Spinal cord (tissue), 10 donors: ENCODE measurements around the gene ZNF22. TPM values are rescaled to one million over a fixed set of nuclear protein-coding genes. Genes with fewer than 3 reads are reported as not detected.

ENCODE experiments used
- DNase-seq, 6 donors: peaks; one replicate each; pipeline versions ENCODE4 v3.0.0 to v3.0.0-alpha.2; 2013 to 2015; ENCODE audit warnings: low spot score in 6 of 6, low read depth in 4 of 6
- H3K27ac ChIP-seq: one replicate; pipeline ENCODE4 v1.5.1; 2013; ENCODE audit warnings: low read depth, low read length, control low read depth
- H3K27me3 ChIP-seq: one replicate; pipeline ENCODE4 v1.6.1; 2013; ENCODE audit warnings: low read length; ENCODE audit not compliant: control insufficient read depth, insufficient read depth
- H3K36me3 ChIP-seq: one replicate; pipeline ENCODE4 v1.6.1; 2013; ENCODE audit warnings: low read length; ENCODE audit not compliant: control insufficient read depth, insufficient read depth
- H3K4me1 ChIP-seq: one replicate; pipeline ENCODE4 v1.6.1; 2013; ENCODE audit warnings: low read length; ENCODE audit not compliant: control insufficient read depth, insufficient read depth
- H3K4me3 ChIP-seq: one replicate; pipeline ENCODE4 v1.5.1; 2013; ENCODE audit warnings: low read depth, low read length, control low read depth
- H3K9me3 ChIP-seq: one replicate; pipeline ENCODE4 v1.6.1; 2013; ENCODE audit warnings: low read length; ENCODE audit not compliant: control insufficient read depth, insufficient read depth
- WGBS: methylation state at CpG from one replicate; pipeline ENCODE4 v1.1.5; 2013; ENCODE audit warnings: missing lambda C conversion rate; ENCODE audit not compliant: insufficient coverage; 5-methylcytosine and 5-hydroxymethylcytosine counted together
- polyA plus RNA-seq, 2 donors: library from polyadenylated mRNA; unstranded; fragments of 120-200 nt; gene quantifications; one replicate each; pipeline ENCODE4 v1.2.1, GENCODE V29; 2013; ENCODE audit not compliant: insufficient read length in 2 of 2
- total RNA-seq, 2 donors: library from RNA; depleted of rRNA in 1 of 2; stranded (reverse); fragments of 120-200 nt in 1 of 2; fragments of >200 nt in 1 of 2; gene quantifications; one replicate each; pipeline versions ENCODE4 v1.2.3 to v1.2.4, GENCODE V29; 2013 to 2014
- donor health status: healthy.

Gene ZNF22
- total and polyA plus RNA-seq, 4 donors, result 44.5 to 58.6 (median 46.0) TPM

DNA sequence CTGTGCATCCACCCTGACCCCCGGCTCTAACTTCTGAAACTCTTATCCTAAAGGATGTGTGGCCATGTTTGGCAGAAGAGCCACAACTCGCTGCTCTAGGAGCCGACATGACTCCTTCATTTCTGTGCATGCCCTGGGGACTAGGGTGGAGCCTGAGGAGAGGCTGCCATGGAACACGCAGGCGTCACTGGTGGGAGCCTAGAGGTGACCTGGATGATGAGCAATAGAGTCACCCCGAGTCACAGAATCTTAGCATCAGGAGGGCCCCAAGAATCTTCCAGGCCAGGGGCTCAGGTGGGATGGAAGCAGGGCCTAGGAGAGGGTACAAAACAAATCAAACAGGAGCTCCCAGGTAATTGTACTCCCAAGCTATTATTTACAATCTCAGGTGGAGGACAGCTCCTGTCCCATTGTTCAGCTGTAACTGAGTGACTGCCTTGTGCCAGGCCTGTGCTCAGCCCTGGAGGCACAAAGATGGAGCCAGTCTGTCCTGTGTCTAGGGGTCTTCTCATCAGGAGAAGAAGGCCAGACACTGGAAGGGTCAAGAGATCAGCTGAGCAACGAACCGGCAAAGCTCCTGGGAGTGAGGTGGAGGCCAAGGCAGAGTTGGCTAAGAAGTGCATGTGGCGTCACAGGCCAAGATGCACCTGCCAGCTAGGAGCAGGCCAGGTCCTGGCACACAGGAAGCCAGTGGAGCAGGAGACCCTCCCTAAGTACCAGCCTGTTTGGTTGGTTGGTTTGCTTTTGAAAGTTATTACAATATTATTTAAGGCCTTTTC is 5.8 kb upstream of the ZNF22 start:
- Histone ChIP-seq H3K9me3 (no peaks in the 10 kb centered on the region), H3K27me3 (no peaks in the 10 kb centered on the region), H3K36me3 (peaks cover 37% of the 10 kb centered on the region), H3K27ac (peak overlapping the region; percentile 90), H3K4me1 (peaks cover 56% of the 10 kb centered on the region), H3K4me3 (no peak overlapping the region)
- DNase-seq, result no peak
- WGBS, result 78% methylated on average over 7 of the region's 9 CpGs

DNA sequence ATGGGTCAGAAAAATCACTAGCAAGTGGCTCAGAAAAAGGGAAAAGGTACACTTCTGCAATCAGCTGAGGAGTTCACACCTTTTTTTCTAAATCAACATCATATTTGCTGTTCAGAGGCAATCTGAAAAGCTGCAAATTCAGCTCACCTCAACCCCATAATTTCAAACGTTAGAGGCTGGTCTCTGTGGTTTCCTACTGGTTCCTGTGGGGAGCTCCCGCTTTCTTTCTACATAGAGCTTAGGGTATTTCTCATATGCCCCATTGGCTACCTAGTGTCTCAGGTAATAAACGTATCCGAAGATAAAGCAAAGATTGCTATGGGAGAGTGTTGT is 5.2 kb upstream of the ZNF22 start:
- Histone ChIP-seq H3K4me3 (no peak overlapping the region), H3K9me3 (no peaks in the 10 kb centered on the region), H3K27ac (peak overlapping the region; percentile 90), H3K4me1 (peaks cover 56% of the 10 kb centered on the region), H3K27me3 (no peaks in the 10 kb centered on the region), H3K36me3 (peaks cover 32% of the 10 kb centered on the region)
- WGBS, result 44% methylated on average over 3 of the region's 4 CpGs
- no peak for DNase-seq

DNA sequence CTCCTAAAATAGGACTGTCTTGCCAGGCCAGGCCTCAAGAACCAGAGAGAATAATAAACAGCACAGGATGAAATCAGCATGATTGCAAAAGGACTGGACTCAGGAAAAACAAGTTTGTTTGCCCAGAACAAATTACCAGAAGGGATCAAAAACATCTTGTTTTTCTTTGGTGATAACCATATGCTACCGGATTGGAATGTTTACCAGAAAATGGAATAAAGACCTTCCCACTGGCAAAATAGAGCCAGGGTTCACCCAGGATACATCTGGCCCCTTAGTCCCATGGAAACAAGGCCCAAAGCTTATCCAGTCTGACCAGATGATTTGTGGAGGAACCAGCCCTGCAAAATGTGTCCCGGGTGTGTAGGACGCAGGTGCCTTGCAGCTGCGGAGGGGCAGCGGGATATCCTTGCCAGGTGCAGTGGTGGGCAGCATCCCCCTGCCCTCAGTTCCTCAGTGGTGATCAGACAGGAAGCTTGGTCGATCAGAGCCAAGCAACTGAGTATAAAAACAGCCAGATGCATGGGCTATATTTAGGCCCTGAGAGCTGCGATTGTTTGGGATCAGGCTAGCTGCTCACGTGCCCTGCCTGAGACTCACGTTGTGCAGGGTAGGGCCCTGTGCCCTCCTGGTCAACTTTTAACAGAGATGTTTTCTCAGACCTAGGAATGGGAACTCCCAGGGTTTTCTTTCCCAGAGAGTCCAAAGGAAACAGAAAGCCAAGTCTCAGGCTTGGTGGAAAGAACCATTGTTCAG is 4.6 kb upstream of the ZNF22 start:
- Histone ChIP-seq H3K27me3 (no peaks in the 10 kb centered on the region), H3K4me3 (no peak overlapping the region), H3K36me3 (peaks cover 27% of the 10 kb centered on the region), H3K27ac (peak overlapping the region; percentile 90), H3K9me3 (no peaks in the 10 kb centered on the region), H3K4me1 (peaks cover 50% of the 10 kb centered on the region)
- peak in 2 of 6 donors; percentile 65 to 75 for DNase-seq
- WGBS, result 27% methylated on average over 8 of the region's 9 CpGs

DNA sequence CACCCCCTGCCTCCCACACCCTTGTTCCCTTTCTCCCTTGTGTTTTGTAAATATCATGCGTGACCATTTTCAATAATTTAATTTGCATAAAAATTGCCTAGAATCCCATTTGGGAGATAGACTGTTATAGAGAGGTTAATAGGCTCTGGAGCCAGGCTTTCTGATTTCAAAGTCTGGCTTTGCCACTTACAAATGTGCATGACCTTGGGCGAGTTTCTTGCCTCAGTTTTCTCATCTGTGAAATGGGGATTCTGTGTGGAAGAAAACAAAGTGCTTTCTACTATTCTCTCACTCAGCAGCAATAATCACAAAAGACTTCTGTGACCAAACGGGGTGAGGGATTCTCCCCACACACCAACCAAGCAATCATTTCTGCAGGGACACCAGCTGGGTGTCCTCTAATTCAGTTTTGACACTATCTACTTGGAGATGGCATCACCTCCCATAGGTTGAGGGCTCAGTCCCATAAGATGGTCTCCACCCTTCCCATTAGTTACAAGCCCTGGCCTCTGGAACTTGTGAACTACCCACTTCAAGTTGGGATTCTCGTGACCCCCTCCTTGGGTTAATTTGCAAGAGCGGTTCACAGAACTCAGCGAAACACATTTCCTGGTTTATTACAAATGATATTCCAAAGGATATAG is 3.5 kb upstream of the ZNF22 start:
- no peak overlapping the region for H3K4me3 ChIP-seq
- H3K27me3 ChIP-seq, result no peaks in the 10 kb centered on the region
- no peaks in the 10 kb centered on the region for H3K9me3 ChIP-seq
- 78% methylated on average over 1 of the region's 6 CpGs for WGBS
- peak overlapping the region; percentile 90 for H3K27ac ChIP-seq
- DNase-seq, result no peak
- H3K36me3 ChIP-seq, result peaks cover 18% of the 10 kb centered on the region
- peaks cover 44% of the 10 kb centered on the region for H3K4me1 ChIP-seq

DNA sequence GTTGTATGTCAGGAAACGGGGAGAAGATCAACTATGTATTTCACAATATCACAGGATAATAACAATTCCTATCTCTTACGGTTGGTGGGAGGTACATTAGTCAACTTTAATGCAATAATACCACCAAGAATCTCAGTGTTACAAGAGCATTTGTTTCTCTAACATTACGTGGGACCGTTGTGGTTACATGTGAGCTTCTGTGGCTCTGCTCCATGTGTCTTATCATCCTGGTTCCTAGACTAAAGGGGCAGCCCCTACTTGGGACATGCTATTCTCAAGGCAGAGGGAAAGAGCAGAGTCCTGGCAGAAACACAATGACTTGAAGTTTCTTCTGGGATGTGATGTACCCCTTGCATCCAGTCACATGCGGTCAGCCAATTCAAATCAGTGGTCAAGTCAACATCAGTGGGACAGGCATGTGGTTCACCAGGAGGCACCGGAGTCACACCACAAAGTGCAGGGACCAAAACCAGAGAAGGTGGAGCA is 2.5 kb upstream of the ZNF22 start:
- peaks cover 9% of the 10 kb centered on the region for H3K36me3 ChIP-seq
- H3K9me3 ChIP-seq, result no peaks in the 10 kb centered on the region
- peak overlapping the region; percentile 10 for H3K27ac ChIP-seq
- DNase-seq, result no peak
- no peaks in the 10 kb centered on the region for H3K27me3 ChIP-seq
- 90% methylated on average over 4 of the region's 6 CpGs for WGBS
- H3K4me3 ChIP-seq, result no peak overlapping the region
- peaks cover 36% of the 10 kb centered on the region for H3K4me1 ChIP-seq

DNA sequence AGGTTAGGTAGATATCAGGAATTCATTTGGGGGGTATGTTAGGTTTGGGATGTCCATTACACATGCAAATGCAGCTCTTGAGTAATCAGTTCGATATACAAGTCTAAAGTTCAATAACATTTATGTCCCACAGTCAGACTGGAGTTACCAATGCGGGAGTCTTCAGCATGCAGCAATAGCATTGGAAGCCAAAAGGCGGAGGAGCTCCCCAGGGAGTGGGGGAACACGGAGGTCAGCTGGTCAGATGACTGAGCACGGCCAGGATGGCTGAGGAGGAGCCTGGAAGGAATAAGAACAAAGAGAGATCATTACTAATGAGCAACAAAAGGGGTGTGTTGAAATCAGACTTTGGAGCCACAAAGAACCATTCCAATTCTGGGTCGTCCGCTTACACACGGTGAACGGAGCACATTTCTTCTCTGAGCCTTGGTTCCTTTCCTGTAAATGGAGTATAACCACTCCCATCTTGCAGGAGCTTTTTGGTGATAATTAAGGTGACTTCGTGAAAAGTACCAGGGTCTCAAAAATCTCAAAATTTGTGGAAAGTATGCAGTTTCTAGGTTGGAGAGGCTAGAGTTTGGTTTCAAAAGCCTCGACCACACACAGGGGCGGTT is 478 bp upstream of the ZNF22 start:
- DNase-seq, result peak in 4 of 6 donors; percentile 26 to 84 (median 60)
- H3K27ac ChIP-seq, result peak overlapping the region; percentile 87
- WGBS, result 13% methylated on average over 9 of the region's 12 CpGs
- H3K4me3 ChIP-seq, result peak overlapping the region; percentile 77
- H3K27me3 ChIP-seq, result no peaks in the 10 kb centered on the region
- no peaks in the 10 kb centered on the region for H3K36me3 ChIP-seq
- H3K4me1 ChIP-seq, result peaks cover 18% of the 10 kb centered on the region
- no peaks in the 10 kb centered on the region for H3K9me3 ChIP-seq

DNA sequence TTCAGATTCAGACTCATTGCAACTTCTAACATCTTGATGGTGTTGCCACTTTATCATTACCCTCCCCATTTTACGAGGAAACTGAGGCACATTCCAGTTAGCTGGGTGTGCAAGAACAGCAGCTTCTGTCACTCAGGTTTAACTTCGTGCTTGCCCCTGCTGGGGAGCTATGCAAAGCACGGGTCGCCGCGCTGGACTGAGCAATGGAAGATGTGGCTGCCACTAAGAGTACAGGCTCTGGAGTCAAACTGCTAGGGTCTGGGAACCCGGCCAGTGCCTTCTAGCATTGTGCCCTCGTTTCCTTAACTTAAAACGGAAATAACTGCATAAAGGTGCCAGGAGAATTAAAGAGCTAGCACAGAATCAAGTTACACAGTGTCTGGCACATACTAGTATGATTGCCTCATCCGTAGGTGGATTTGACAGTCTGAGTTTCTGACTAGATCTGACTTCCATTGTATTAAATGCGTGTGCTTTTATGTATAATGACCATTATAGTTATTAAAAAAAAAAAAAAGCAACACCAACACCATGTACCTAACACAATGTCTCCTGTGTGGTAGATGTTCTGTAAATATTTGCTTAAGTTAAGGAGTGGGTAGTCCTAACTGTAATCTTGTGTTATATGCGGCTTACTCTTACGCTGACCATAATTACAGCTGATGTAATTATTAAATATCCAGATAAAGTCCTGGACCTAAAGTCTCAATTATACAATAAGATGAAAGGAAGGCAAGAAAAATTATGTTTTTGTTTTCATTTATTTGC is 842 bp downstream of the ZNF22 start:
- DNase-seq, result peak; percentile 47 to 80 (median 60)
- Histone ChIP-seq H3K9me3 (no peaks in the 10 kb centered on the region), H3K36me3 (no peaks in the 10 kb centered on the region), H3K4me3 (peak overlapping the region; percentile 77), H3K4me1 (peaks cover 11% of the 10 kb centered on the region), H3K27me3 (no peaks in the 10 kb centered on the region), H3K27ac (peak overlapping the region; percentile 92)
- whole genome bisulfite sequencing, result 0% methylated on average over 8 of the region's 13 CpGs

DNA sequence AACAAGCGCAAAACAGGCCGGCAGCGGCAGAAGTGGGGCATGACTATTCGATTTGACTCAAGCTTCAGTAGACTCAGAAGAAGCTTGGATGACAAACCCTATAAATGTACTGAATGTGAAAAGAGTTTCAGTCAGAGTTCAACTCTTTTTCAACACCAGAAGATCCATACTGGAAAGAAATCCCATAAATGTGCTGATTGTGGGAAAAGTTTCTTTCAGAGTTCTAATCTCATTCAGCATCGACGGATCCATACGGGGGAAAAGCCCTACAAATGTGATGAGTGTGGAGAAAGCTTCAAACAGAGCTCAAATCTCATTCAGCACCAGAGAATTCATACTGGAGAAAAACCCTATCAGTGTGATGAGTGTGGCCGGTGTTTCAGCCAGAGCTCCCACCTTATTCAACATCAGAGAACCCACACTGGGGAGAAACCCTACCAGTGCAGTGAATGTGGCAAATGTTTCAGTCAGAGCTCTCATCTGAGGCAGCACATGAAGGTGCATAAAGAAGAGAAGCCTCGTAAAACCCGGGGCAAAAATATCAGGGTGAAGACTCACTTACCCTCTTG is 2.8 kb downstream of the ZNF22 start:
- H3K36me3 ChIP-seq, result no peaks in the 10 kb centered on the region
- 87% methylated on average over 6 of the region's 10 CpGs for WGBS
- no peak overlapping the region for H3K27ac ChIP-seq
- H3K4me1 ChIP-seq, result peaks cover 4% of the 10 kb centered on the region
- no peaks in the 10 kb centered on the region for H3K9me3 ChIP-seq
- H3K27me3 ChIP-seq, result no peaks in the 10 kb centered on the region
- DNase-seq, result no peak
- no peak overlapping the region for H3K4me3 ChIP-seq
